Measurements from ENCODE around the gene MTO1.
"Not testable (repeated sequence)": the region's sequence is repeated elsewhere in the genome, so short reads cannot be mapped to it uniquely, and the experiment has no call there.

The MTO1 gene

GRCh38 chr6:73534628-73535027 is 73.1 kb downstream of the MTO1 start:
- no peak for DNase-seq

DNA sequence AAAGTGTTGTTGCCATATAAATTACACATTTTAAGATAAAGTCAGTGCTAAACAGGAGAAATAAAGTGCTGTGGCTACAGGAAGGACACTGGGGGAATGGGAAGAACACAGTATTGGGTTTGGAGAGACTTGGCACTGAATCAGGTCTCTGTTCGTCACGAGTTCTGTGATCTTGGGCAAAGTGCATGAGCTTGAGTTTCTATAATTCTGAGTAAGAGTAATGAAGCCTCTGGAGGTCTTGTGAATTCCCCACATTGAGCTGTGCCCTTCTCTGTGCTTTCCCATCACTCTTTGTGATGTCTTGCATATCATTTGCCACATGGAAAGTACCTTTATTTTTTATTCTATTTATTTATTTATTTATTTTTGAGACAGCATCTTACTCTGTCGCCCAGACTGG is 76.1 kb downstream of the MTO1 start:
- DNase-seq = no peak

GRCh38 chr6:73538116-73538779 is 76.7 kb downstream of the MTO1 start:
- no peak for DNase-seq

DNA sequence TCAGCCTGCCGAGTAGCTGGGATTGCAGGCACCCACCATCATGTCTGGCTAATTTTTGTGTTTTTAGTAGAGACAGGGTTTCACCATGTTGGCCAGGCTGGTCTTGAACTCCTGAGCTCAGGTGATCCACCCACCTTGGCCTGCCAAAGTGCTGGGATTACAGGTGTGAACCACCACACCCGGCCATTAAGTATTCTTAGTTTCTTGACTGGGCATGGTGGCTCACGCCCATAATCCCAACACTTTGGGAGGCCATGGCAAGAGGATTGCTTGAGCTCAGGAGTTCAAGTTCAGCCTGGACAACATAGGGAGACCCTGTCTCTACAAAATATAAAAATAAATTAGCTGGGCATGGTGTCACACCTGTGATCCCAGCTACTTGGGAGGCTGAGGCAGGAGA is 80.9 kb downstream of the MTO1 start:
- DNase-seq = not testable (repeated sequence)

- no peak for DNase-seq
Measured at GRCh38 chr6:73542891-73543290, 81.4 kb downstream of the MTO1 start.

- no peak for DNase-seq
Measured at GRCh38 chr6:73547036-73547435, 85.5 kb downstream of the MTO1 start.

DNA sequence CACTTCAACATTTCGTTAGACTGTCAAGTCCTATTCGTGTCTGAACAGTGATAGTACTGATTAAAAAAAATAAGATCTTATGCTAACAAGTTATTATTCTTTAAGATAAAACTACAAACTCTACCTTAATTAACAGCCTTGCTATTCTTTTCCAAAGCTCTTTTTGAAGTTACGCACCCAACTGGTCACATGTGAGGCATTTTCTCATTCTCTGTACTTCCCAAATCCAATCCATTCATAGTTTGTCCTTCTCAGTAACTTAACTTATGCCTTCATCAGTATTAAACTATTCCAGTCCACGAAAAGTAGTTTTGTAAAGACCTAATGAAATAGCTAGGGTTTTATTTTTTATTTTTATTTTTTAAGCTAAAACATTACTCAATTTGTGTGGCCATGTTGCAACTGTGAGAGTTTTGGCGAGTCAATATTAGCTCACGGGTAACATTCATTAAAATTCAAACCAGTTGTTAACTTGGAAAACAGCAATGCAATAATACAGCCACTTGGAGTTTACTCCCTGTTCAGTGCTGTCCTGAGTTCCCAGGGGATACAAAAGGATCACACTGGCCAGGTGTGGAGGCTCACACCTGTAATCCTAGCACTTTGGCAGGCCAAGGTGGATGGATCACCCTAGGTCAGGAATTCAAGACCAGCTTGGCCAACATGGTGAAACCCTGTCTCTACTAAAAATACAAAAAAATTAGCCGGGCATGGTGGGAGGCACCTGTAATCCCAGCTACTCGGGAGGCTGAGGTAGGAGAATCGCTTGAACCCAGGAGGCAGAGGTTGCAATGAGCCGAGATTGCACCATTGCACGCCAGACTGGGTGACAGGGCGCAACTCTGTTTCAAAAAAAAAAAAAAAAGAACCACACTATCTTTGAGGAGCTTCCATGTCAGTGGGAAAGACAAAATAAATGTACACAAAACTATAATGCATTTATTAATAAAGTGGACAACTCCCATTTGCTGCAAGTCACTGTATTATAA is 87.2 kb downstream of the MTO1 start:
- DNase-seq = no peak

GRCh38 chr6:73551115-73551514 is 89.6 kb downstream of the MTO1 start:
- not testable (repeated sequence) for DNase-seq

DNA sequence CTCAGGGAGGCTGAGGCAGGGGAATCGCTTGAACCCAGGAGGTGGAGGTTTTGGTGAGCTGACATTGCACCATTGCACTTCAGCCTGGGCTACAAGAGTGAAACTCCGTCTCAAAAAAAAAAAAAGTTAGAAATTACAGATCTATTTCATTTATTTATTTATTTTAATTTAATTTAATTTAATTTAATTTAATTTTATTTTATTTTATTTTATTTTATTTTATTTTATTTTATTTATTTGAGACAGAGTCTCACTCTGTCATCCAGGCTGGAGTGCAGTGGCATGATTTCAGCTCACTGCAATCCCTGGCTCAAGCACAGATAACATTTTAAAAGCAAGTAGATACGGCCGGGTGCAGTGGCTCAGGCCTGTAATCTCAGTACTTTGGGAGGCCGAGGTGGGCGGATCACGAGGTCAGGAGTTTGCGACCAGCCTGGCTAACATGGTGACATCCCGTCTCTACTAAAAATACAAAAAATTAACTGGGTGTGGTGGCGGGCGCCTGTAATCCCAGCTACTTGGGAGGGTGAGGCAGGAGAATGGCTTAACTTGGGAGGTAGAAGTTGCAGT is 93.9 kb downstream of the MTO1 start:
- DNase-seq = not testable (repeated sequence)

- no peak for DNase-seq
Measured at GRCh38 chr6:73556836-73557235, 95.3 kb downstream of the MTO1 start.
